Hematopoietic multipotent progenitor cell treated with erythropoietin and hydrocortisone succinate and interleukin-3 and kit ligand, for 6 days (in vitro differentiated cells): ENCODE data around the gene PLD3.
A peak's percentile ranks its signal among the peaks of the same experiment; 100 is the strongest.

Source experiments
- DNase-seq: peaks from one replicate; pipeline ENCODE4 v3.0.0-alpha.2; 2015

PLD3 gene

DNA sequence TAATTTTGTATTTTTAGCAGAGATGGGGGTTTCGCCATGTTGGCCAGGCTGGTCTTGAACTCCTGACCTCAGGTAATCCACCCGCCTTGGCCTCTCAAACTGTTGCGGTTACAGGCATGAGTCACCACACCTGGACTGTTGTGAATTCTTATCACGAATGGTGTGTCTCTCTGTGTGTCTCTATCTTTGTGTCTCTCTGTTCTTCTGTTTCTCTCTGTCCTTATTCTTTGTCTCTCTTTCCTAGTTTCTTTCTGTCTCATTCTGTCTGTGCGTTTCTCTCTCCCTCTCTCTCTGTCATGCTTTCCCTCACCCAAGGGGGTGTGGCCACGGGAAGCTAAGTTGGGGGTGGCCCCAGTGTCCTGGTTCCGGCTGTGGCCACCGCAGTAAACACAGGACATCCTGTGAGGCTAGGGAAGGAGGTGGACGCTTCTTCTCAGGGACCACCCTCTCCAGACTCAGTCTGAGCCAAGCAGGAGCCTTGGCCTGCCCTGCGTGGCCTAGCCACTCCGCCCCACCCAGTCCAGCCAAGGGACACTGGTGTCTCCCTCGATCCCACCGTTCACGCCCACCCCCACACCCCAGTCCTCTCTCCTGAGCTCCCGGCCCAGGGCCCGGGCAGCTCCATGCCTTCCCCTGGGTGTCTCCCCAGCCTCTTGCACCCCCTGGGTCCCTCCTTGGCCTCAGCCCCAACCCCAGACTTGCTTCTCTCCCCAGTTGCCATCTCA is 68.6 kb downstream of the PLD3 start:
- peak; percentile 78 for DNase-seq

- no peak for DNase-seq
These were observed 69.1 kb downstream of the PLD3 start for GRCh38 chr19:40417643-40417981.

DNA sequence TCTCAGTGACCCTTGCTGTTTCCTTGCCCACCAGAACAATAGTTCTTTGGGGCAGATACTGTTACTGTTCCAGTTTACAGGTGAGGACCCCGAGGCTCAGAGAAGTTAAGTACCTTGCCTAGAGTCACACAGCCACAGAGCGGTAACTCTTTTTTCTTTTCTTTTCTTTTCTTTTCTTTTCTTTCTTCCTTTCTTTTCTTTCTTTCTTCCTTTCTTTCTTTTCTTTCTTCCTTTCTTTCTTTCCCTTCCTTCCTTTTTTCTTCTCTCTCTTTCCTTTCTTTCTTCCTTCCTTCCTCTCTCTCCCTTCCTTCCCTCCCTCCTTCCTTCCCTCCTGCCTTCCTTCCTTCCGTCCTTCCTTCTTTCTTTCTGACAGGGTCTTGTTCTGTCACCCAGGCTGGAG is 69.5 kb downstream of the PLD3 start:
- no peak for DNase-seq

DNA sequence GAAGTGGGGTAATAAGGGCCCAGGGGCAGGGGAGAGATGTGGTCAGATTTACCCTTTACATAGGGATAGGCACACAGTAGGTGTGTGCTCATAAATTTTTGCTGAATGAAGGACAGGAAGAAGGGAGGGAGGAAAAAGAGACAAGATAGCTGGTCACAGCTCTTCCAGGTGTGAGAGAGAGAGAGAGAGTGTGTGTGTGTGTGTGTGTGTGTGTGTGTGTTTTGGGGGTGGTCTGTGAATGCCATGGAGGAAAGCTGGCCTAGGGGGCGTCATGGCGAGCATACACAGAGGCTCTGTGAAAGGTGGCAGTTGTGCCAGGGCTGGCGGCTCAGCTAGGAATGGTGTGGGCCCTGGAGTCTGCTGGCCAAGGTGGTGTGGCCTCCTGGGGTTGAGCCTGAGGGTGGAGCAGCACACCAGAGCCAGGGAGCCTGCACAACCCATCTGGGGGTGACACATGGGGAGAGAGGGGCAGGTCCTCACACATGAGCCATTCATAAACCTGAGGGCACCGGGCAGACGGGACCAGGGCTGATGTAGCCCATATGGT is 70.6 kb downstream of the PLD3 start:
- no peak for DNase-seq

GRCh38 chr19:40419780-40420179 is 71.3 kb downstream of the PLD3 start:
- no peak for DNase-seq

GRCh38 chr19:40420451-40420765 is 71.9 kb downstream of the PLD3 start:
- no peak for DNase-seq

DNA sequence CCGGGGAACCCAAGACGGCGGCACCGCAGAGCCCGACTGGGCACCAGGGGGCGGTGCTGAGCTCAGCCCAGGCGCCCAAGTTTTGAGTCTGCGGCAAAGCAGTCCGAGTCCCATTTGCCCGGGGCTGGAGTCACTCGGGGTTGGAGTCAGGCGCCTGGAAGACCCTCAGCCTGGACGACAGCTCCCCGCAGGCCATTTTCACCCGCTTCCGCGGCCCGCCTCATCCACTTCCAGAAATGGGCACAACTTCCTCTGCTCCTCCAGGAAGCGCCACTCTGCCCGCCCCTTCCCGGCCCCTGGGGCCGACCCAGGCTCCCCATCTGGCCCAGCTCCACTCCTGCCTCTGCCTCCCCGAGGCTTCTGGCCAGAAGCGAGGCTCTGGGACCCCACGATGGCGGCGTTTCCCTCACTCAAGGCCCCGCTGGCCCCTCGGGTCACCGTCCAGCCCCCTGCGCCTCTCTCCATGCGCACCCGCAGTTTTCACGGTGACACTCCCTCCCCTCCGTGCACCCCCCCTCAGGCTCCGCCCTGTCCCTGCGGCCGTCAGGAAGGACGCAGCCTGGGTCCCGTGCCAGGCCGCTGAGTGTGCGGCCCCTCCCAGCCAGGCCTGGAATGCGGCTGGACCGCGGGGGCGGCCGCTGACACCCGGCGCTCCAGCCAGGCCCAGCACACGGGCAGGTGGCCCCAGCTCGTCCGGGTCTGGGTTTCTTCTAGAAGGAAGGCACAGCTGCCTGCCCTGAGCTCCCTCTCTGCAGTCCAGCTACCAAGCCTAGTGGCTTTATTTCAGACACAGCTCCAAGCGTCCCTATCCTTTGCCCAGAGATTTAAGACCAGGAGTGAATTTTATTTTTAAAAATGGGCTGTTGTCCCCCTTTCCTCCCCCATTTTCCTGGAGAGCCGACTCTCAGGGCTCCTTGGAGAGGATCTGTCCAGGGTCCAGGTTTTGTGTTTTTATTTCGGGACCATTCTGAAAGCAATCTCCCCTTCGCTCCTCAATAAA is 72.6 kb downstream of the PLD3 start:
- peak; percentile 88 for DNase-seq

DNA sequence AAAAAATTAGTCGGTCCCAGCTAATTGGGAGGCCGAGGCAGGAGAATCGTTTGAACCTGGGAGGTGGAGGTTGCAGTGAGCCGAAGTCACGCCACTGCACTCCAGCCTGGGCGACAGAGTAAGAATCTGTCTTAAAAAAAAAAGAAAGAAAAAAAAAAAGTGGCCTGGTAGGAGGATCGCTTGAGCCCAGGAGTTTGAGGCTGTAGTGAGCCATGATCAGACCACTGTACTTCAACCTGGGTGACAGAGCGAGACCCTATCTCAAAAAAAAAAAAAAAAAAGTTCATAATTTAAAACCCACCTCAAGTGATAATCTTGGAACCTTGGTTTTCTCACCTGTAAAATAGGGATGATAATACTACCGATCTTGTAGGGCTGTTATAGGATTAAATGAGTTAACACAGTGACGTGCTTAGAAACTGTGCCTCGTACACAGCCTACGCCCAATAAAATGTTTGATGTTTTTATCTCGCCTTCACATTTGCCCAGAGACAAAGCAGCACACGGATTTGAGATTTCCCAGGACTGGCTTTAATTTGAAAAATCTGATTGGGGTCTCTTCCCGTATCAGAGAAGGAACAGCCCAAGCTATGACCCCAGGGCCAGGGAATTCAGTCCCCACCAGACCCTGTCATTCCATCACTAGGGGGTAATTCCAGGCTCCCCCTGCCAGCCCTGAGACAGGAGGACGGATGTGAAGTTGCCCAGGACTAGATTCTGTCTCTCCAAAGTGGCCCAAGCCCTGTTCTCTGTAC is 73.7 kb downstream of the PLD3 start:
- DNase-seq, result peak; percentile 54

GRCh38 chr19:40422748-40423566 is 74.5 kb downstream of the PLD3 start:
- DNase-seq, result no peak

- DNase-seq, result no peak
These were observed 75.4 kb downstream of the PLD3 start for GRCh38 chr19:40423938-40424337.

GRCh38 chr19:40424637-40425449 is 76.3 kb downstream of the PLD3 start:
- no peak for DNase-seq

GRCh38 chr19:40425450-40426287 is 77.2 kb downstream of the PLD3 start, which contains the start of gene SERTAD1:
Gene SERTAD1, minus strand, starts transcription at chr19:40425992. Its CDS starts 2,446 bp downstream, at chr19:40423546.
- peak; percentile 100 for DNase-seq
